HepG2 (cell line): ENCODE results near the gene CCL27. TPM values are rescaled to one million over a fixed set of nuclear protein-coding genes. Genes with fewer than 3 reads are reported as not detected.

Experiments
- ARNT ChIP-seq: fragments of 450-650 bp; IDR thresholded peaks from 2 replicates; pipeline ENCODE4 v1.6.1; 2017
- CAMTA2 ChIP-seq: sonication (generic); formaldehyde crosslinking; IDR thresholded peaks from 2 replicates; pipeline ENCODE4 v1.4.0; 2020; ENCODE audit warnings: mild to moderate bottlenecking, missing genetic modification reagents, borderline replicate concordance
- MLXIP ChIP-seq: sonication (generic); formaldehyde crosslinking; IDR thresholded peaks from 2 replicates; pipeline ENCODE4 v1.9.0; 2021; ENCODE audit warnings: missing genetic modification reagents, borderline replicate concordance
- NR1H2 ChIP-seq: sonication (generic); formaldehyde crosslinking; IDR thresholded peaks from 2 replicates; pipeline ENCODE4 v1.8.1; 2022; ENCODE audit warnings: low read depth, missing genetic modification reagents, borderline replicate concordance
- NR2C2 ChIP-seq: sonication (generic); formaldehyde crosslinking; IDR thresholded peaks from 2 replicates; pipeline ENCODE4 v1.4.0; 2020; ENCODE audit warnings: missing genetic modification reagents, mild to moderate bottlenecking, moderate library complexity, borderline replicate concordance
- REST ChIP-seq, 2 experiments: IDR thresholded peaks; 2 replicates each; pipeline ENCODE4 v1.6.1; 2011 to 2012; ENCODE audit warnings: low read length in 2 of 2, borderline replicate concordance in 1 of 2, low read depth in 1 of 2, mild to moderate bottlenecking in 1 of 2, moderate library complexity in 1 of 2
- ZFP36L1 ChIP-seq: sonication (generic); formaldehyde crosslinking; IDR thresholded peaks from 2 replicates; pipeline ENCODE4 v1.8.0; 2022; ENCODE audit warnings: mild to moderate bottlenecking, missing genetic modification reagents, moderate library complexity
- ZFP82 ChIP-seq: sonication (generic); formaldehyde crosslinking; IDR thresholded peaks from 2 replicates; pipeline ENCODE4 v1.5.1; 2020; ENCODE audit warnings: mild to moderate bottlenecking, missing genetic modification reagents, borderline replicate concordance
- ZNF121 ChIP-seq: sonication (generic); formaldehyde crosslinking; IDR thresholded peaks from 2 replicates; pipeline ENCODE4 v1.5.0; 2020; ENCODE audit warnings: mild to moderate bottlenecking, missing genetic modification reagents
- ZNF329 ChIP-seq: sonication (generic); formaldehyde crosslinking; IDR thresholded peaks from 2 replicates; pipeline ENCODE4 v1.9.0; 2021; ENCODE audit warnings: low read depth, mild to moderate bottlenecking, missing genetic modification reagents
- ZNF737 ChIP-seq: sonication (generic); formaldehyde crosslinking; IDR thresholded peaks from 2 replicates; pipeline ENCODE4 v1.5.0; 2020; ENCODE audit warnings: missing genetic modification reagents, mild to moderate bottlenecking, borderline replicate concordance
- ZNF800 ChIP-seq: sonication (generic); formaldehyde crosslinking; IDR thresholded peaks from 2 replicates; pipeline ENCODE4 v1.4.0; 2020; ENCODE audit warnings: missing genetic modification reagents
- polyA plus RNA-seq, 8 experiments: library from polyadenylated mRNA; depleted of rRNA in 3 of 8; stranded (reverse) in 7 of 8; unstranded in 1 of 8; fragments of >200 nt; fragmentation: Illumina TruSeq in 4 of 8; extraction: Trizol in 4 of 8; gene quantifications; 2 replicates each; pipeline versions ENCODE4 v1.2.1 to v1.2.3, GENCODE V29; 2011 to 2016; ENCODE audit warnings: low read depth in 4 of 8, missing spikeins in 1 of 8, mixed read lengths in 1 of 8; ENCODE audit not compliant: insufficient read depth in 1 of 8
- total RNA-seq, 5 experiments: library from RNA; depleted of rRNA; stranded (reverse); fragments of >200 nt; fragmentation: Illumina TruSeq; extraction: Trizol; gene quantifications; 2 replicates each; pipeline ENCODE4 v1.2.3, GENCODE V29; 2016; ENCODE audit warnings: low read depth in 1 of 5
- TF ChIP-seq, protein P1 (sequence below): sonication (generic); formaldehyde crosslinking; IDR thresholded peaks from 2 replicates; pipeline ENCODE4 v1.5.1; 2020; ENCODE audit warnings: mild to moderate bottlenecking, moderate library complexity, missing genetic modification reagents

CCL27 gene
- total and polyA plus RNA-seq, 2 of the 13 experiments (the other 11 are each of a cell fraction or from before 2014, with no cell fraction given): not detected

- TF ChIP-seq REST (IDR thresholded peaks at IDR 0.05; ENCODE audit: borderline replicate concordance in 1 of 2, low read depth in 1 of 2, low read length in 2 of 2) (peak in 1 of 2 experiments; percentile 33; a peak in 1 of 4 replicates), ARNT (no peak), ZNF329 (CRISPR knock-in tag) (0 out of 2 replicates have a peak, but pooled peaks have one; percentile 61), NR1H2 (CRISPR knock-in tag) (no peak; the same call in 1 of the 2 replicates), MLXIP (no peak), ZNF800 (CRISPR knock-in tag) (no peak), ZFP82 (CRISPR knock-in tag) (no peak; the same call in 1 of the 2 replicates), ZNF737 (CRISPR knock-in tag) (peak; percentile 54; the same call in 1 of the 2 replicates), NR2C2 (CRISPR knock-in tag) (no peak; the same call in 1 of the 2 replicates), CAMTA2 (0 out of 2 replicates have a peak, but pooled peaks have one; percentile 21), ZFP36L1 (CRISPR knock-in tag) (peak; percentile 73; the same call in 1 of the 2 replicates), ZNF121 (CRISPR knock-in tag) (peak; percentile 57; the same call in 1 of the 2 replicates)
- TF ChIP-seq, protein P1, sequence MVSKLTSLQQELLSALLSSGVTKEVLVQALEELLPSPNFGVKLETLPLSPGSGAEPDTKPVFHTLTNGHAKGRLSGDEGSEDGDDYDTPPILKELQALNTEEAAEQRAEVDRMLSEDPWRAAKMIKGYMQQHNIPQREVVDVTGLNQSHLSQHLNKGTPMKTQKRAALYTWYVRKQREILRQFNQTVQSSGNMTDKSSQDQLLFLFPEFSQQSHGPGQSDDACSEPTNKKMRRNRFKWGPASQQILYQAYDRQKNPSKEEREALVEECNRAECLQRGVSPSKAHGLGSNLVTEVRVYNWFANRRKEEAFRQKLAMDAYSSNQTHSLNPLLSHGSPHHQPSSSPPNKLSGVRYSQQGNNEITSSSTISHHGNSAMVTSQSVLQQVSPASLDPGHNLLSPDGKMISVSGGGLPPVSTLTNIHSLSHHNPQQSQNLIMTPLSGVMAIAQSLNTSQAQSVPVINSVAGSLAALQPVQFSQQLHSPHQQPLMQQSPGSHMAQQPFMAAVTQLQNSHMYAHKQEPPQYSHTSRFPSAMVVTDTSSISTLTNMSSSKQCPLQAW (CRISPR knock-in tag): peak; percentile 36; the same call in 1 of the 2 replicates
Measured at GRCh38 chr9:34646211-34647083, 16.0 kb downstream of the CCL27 start, which contains the start of gene GALT (continued).
